Duodenal mucosa (tissue), 2 donors: Measurements from ENCODE around the gene ARPC3.
"Not testable (repeated sequence)": the region's sequence is repeated elsewhere in the genome, so short reads cannot be mapped to it uniquely, and the experiment has no call there.

Experiments
- H3K27ac ChIP-seq: one replicate; pipeline ENCODE4 v1.7.0; 2013; ENCODE audit warnings: low read depth, low read length
- H3K27me3 ChIP-seq, 2 donors: one replicate each; pipeline ENCODE4 v1.7.0; 2013; ENCODE audit warnings: low read length in 2 of 2, control low read depth in 1 of 2; ENCODE audit not compliant: insufficient read depth in 2 of 2, control insufficient read depth in 1 of 2
- H3K36me3 ChIP-seq, 2 donors: one replicate each; pipeline ENCODE4 v1.7.0; 2013; ENCODE audit warnings: low read length in 2 of 2, control low read depth in 1 of 2; ENCODE audit not compliant: insufficient read depth in 2 of 2, control insufficient read depth in 1 of 2
- H3K4me1 ChIP-seq, 2 donors: one replicate each; pipeline ENCODE4 v1.7.0; 2013; ENCODE audit warnings: low read length in 2 of 2, control low read depth in 1 of 2; ENCODE audit not compliant: insufficient read depth in 2 of 2, control insufficient read depth in 1 of 2
- H3K4me3 ChIP-seq, 2 donors: one replicate each; pipeline ENCODE4 v1.7.0; 2013; ENCODE audit warnings: low read length in 2 of 2, low read depth in 1 of 2
- H3K9ac ChIP-seq, 2 donors: one replicate each; pipeline ENCODE4 v1.7.0; 2013; ENCODE audit warnings: low read length in 2 of 2, low read depth in 1 of 2
- H3K9me3 ChIP-seq, 2 donors: one replicate each; pipeline ENCODE4 v1.7.0; 2013; ENCODE audit warnings: low read length in 2 of 2, control low read depth in 1 of 2; ENCODE audit not compliant: control insufficient read depth in 1 of 2

Gene ARPC3

GRCh38 chr12:110458756-110459155, 8.6 kb upstream of the ARPC3 start:
- H3K27me3 ChIP-seq, result no peaks in the 10 kb centered on the region
- no peaks in the 10 kb centered on the region for H3K9me3 ChIP-seq
- H3K9ac ChIP-seq, result no peak overlapping the region
- no peak overlapping the region for H3K4me3 ChIP-seq
- no peaks in the 10 kb centered on the region for H3K4me1 ChIP-seq
- H3K36me3 ChIP-seq, result peaks cover 2 to 4% of the 10 kb centered on the region in 2 donors
- H3K27ac ChIP-seq, result no peak overlapping the region

GRCh38 chr12:110453569-110454296, 3.6 kb upstream of the ARPC3 start:
- no peak overlapping the region for H3K4me3 ChIP-seq
- peaks cover 0 to 8% of the 10 kb centered on the region in 2 donors for H3K4me1 ChIP-seq
- H3K27me3 ChIP-seq, result no peaks in the 10 kb centered on the region
- no peaks in the 10 kb centered on the region for H3K9me3 ChIP-seq
- no peak overlapping the region for H3K9ac ChIP-seq
- H3K36me3 ChIP-seq, result no peaks in the 10 kb centered on the region
- no peak overlapping the region for H3K27ac ChIP-seq

- no peaks in the 10 kb centered on the region for H3K27me3 ChIP-seq
- H3K36me3 ChIP-seq, result peaks cover 0 to 3% of the 10 kb centered on the region in 2 donors
- no peak overlapping the region for H3K27ac ChIP-seq
- no peaks in the 10 kb centered on the region for H3K9me3 ChIP-seq
- peaks cover 0 to 15% of the 10 kb centered on the region in 2 donors for H3K4me1 ChIP-seq
- H3K9ac ChIP-seq, result no peak overlapping the region
- no peak overlapping the region for H3K4me3 ChIP-seq
Observed at GRCh38 chr12:110451263-110451662, 1.1 kb upstream of the ARPC3 start.

- no peak overlapping the region for H3K9ac ChIP-seq
- H3K36me3 ChIP-seq, result peaks cover 21 to 36% of the 10 kb centered on the region in 2 donors
- no peak overlapping the region for H3K4me3 ChIP-seq
- no peak overlapping the region for H3K27ac ChIP-seq
- H3K4me1 ChIP-seq, result peaks cover 0 to 14% of the 10 kb centered on the region in 2 donors
- no peaks in the 10 kb centered on the region for H3K9me3 ChIP-seq
- H3K27me3 ChIP-seq, result no peaks in the 10 kb centered on the region
Observed at GRCh38 chr12:110444455-110444854, 5.7 kb downstream of the ARPC3 start.

- H3K9me3 ChIP-seq, result no peaks in the 10 kb centered on the region
- H3K9ac ChIP-seq, result no peak overlapping the region
- H3K36me3 ChIP-seq, result peaks cover 30 to 40% of the 10 kb centered on the region in 2 donors
- H3K4me3 ChIP-seq, result no peak overlapping the region
- no peak overlapping the region for H3K27ac ChIP-seq
- no peaks in the 10 kb centered on the region for H3K4me1 ChIP-seq
- H3K27me3 ChIP-seq, result no peaks in the 10 kb centered on the region
Observed at GRCh38 chr12:110436231-110436630, 13.9 kb downstream of the ARPC3 start.

- no peaks in the 10 kb centered on the region for H3K27me3 ChIP-seq
- H3K36me3 ChIP-seq, result peaks cover 14 to 15% of the 10 kb centered on the region in 2 donors
- no peaks in the 10 kb centered on the region for H3K9me3 ChIP-seq
- H3K4me3 ChIP-seq, result peak overlapping the region in 1 of 2 donors; percentile 59
- H3K27ac ChIP-seq, result no peak overlapping the region
- no peaks in the 10 kb centered on the region for H3K4me1 ChIP-seq
- no peak overlapping the region for H3K9ac ChIP-seq
Observed at GRCh38 chr12:110431957-110432587, 18.1 kb downstream of the ARPC3 start.

GRCh38 chr12:110429676-110430075, 20.5 kb downstream of the ARPC3 start:
- not testable (repeated sequence) for H3K27me3 ChIP-seq, H3K4me1 ChIP-seq, H3K9me3 ChIP-seq, H3K4me3 ChIP-seq, H3K36me3 ChIP-seq, H3K9ac ChIP-seq, H3K27ac ChIP-seq

GRCh38 chr12:110426406-110426805, 23.7 kb downstream of the ARPC3 start:
- Histone ChIP-seq H3K4me3 (no peak overlapping the region), H3K36me3 (no peaks in the 10 kb centered on the region), H3K4me1 (no peaks in the 10 kb centered on the region), H3K27me3 (no peaks in the 10 kb centered on the region), H3K9ac (no peak overlapping the region), H3K9me3 (no peaks in the 10 kb centered on the region), H3K27ac (no peak overlapping the region)

- H3K4me3 ChIP-seq, result no peak overlapping the region
- H3K27me3 ChIP-seq, result no peaks in the 10 kb centered on the region
- H3K4me1 ChIP-seq, result no peaks in the 10 kb centered on the region
- no peaks in the 10 kb centered on the region for H3K9me3 ChIP-seq
- H3K36me3 ChIP-seq, result no peaks in the 10 kb centered on the region
- no peak overlapping the region for H3K9ac ChIP-seq
- no peak overlapping the region for H3K27ac ChIP-seq
Observed at GRCh38 chr12:110424237-110424636, 25.9 kb downstream of the ARPC3 start.

- H3K27ac ChIP-seq, result no peak overlapping the region
- H3K36me3 ChIP-seq, result no peaks in the 10 kb centered on the region
- H3K27me3 ChIP-seq, result no peaks in the 10 kb centered on the region
- no peak overlapping the region for H3K4me3 ChIP-seq
- H3K9me3 ChIP-seq, result no peaks in the 10 kb centered on the region
- no peak overlapping the region for H3K9ac ChIP-seq
- H3K4me1 ChIP-seq, result no peaks in the 10 kb centered on the region
Observed at GRCh38 chr12:110421701-110422100, 28.4 kb downstream of the ARPC3 start.
